Fibroblast of gingiva (primary cell): ENCODE results near the gene C5orf63.
A peak's percentile ranks its signal among the peaks of the same experiment; 100 is the strongest.
"Not testable (repeated sequence)": the region's sequence is repeated elsewhere in the genome, so short reads cannot be mapped to it uniquely, and the experiment has no call there.

Source experiments
- DNase-seq: peaks from one replicate; pipeline ENCODE4 v3.0.0-alpha.2; 2011; ENCODE audit warnings: low read depth

C5orf63 gene

GRCh38 chr5:127008300-127008975 is 64.9 kb downstream of the C5orf63 start:
- DNase-seq: no peak

- no peak for DNase-seq
Measured at GRCh38 chr5:127007522-127007921, 65.8 kb downstream of the C5orf63 start.

- DNase-seq: peak; percentile 43
Measured at GRCh38 chr5:127006744-127007143, 66.6 kb downstream of the C5orf63 start.

- DNase-seq: not testable (repeated sequence)
Measured at GRCh38 chr5:127005282-127005681, 68.0 kb downstream of the C5orf63 start.

- DNase-seq: no peak
Measured at GRCh38 chr5:127004721-127005120, 68.6 kb downstream of the C5orf63 start.

- DNase-seq: no peak
Measured at GRCh38 chr5:127003798-127004495, 69.4 kb downstream of the C5orf63 start.

GRCh38 chr5:127002390-127002789 is 70.9 kb downstream of the C5orf63 start:
- peak; percentile 75 for DNase-seq

- DNase-seq: peak; percentile 73
Measured at GRCh38 chr5:127001621-127002296, 71.5 kb downstream of the C5orf63 start.
